IMR-90 (cell line): ENCODE data around the gene FNIP1.

ENCODE experiments used
- BHLHE40 ChIP-seq: fragments of 150-350 bp; IDR thresholded peaks from 2 replicates; pipeline ENCODE4 v1.6.1; 2016; ENCODE audit warnings: mild to moderate bottlenecking, low read depth, low read length
- CEBPB ChIP-seq: IDR thresholded peaks from 2 replicates; pipeline ENCODE4 v1.6.1; 2012; ENCODE audit warnings: low read depth, low read length, improper control_type of control experiment
- FOS ChIP-seq: fragments of 150-350 bp; IDR thresholded peaks from 2 replicates; pipeline ENCODE4 v1.6.1; 2016; ENCODE audit warnings: low read depth, low read length
- MAFK ChIP-seq: IDR thresholded peaks from 2 replicates; pipeline ENCODE4 v1.6.1; 2012; ENCODE audit warnings: low read depth, low read length, improper control_type of control experiment
- MXI1 ChIP-seq: IDR thresholded peaks from 2 replicates; pipeline ENCODE4 v1.6.1; 2012; ENCODE audit warnings: low read depth, mild to moderate bottlenecking, low read length, moderate library complexity, borderline replicate concordance
- POLR2A ChIP-seq: IDR thresholded peaks from 2 replicates; pipeline ENCODE4 v1.6.1; 2012; ENCODE audit warnings: mild to moderate bottlenecking, low read depth, low read length
- RCOR1 ChIP-seq: IDR thresholded peaks from 2 replicates; pipeline ENCODE4 v1.6.1; 2012; ENCODE audit warnings: mild to moderate bottlenecking, low read length, improper control_type of control experiment; ENCODE audit not compliant: insufficient replicate concordance
- SMC3 ChIP-seq: fragments of 150-350 bp; IDR thresholded peaks from 2 replicates; pipeline ENCODE4 v1.6.1; 2016; ENCODE audit warnings: low read depth, mild to moderate bottlenecking, antibody characterized with exemption, low read length, moderate library complexity
- TF ChIP-seq, protein P1 (sequence below): conservative IDR thresholded peaks from 2 replicates; pipeline ENCODE4 v1.5.1; 2012; ENCODE audit warnings: mild to moderate bottlenecking, low read depth, low read length, improper control_type of control experiment
- TF ChIP-seq, protein P2 (sequence below): fragments of 150-350 bp; IDR thresholded peaks from 2 replicates; pipeline ENCODE4 v1.6.1; 2017; ENCODE audit warnings: mild to moderate bottlenecking, antibody characterized with exemption, low read length, low read depth

DNA sequence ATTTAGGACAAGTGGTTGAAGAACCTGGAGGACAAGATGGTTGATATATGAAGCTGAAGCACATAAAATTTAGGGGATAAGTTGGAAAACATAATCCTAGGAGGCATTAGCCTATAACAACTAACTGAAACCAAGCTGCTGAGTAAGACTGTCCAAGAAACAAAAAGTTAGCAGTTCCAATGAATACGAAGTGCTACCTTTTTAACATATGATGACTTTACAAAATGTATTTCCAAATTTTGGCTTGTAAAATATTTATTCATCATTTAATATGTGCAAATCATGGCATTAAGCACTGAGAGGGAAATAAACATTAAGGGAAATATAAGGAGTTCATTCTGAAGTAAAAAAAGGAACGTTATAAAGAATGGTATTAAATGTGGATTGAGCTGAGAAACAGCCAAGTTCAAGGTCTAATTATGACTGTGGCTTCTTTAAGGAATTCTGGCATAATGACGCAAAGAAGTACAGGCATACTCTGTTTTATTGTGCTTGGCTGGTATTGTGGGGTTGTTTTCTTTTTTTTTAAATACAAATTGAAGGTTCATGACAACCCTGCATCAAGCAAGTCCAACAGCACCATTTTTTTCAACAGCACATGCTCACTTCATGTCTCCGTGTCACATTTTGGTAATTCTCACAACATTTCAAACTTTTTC, 169.5 kb downstream of the FNIP1 start:
- TF ChIP-seq FOS (no peak), POLR2A (no peak), CEBPB (no peak), MXI1 (no peak), SMC3 (no peak), RCOR1 (no peak), BHLHE40 (no peak), MAFK (no peak)
- TF ChIP-seq, protein P1, sequence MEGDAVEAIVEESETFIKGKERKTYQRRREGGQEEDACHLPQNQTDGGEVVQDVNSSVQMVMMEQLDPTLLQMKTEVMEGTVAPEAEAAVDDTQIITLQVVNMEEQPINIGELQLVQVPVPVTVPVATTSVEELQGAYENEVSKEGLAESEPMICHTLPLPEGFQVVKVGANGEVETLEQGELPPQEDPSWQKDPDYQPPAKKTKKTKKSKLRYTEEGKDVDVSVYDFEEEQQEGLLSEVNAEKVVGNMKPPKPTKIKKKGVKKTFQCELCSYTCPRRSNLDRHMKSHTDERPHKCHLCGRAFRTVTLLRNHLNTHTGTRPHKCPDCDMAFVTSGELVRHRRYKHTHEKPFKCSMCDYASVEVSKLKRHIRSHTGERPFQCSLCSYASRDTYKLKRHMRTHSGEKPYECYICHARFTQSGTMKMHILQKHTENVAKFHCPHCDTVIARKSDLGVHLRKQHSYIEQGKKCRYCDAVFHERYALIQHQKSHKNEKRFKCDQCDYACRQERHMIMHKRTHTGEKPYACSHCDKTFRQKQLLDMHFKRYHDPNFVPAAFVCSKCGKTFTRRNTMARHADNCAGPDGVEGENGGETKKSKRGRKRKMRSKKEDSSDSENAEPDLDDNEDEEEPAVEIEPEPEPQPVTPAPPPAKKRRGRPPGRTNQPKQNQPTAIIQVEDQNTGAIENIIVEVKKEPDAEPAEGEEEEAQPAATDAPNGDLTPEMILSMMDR, result no peak
- TF ChIP-seq, protein P2, sequence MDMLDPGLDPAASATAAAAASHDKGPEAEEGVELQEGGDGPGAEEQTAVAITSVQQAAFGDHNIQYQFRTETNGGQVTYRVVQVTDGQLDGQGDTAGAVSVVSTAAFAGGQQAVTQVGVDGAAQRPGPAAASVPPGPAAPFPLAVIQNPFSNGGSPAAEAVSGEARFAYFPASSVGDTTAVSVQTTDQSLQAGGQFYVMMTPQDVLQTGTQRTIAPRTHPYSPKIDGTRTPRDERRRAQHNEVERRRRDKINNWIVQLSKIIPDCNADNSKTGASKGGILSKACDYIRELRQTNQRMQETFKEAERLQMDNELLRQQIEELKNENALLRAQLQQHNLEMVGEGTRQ, result no peak
